HUDEP-2 (cell line): ENCODE results near the gene SBNO2.

Experiments
- DNase-seq, 76 experiments: peaks; one replicate each; lab custom pipeline; 2025; ENCODE audit not compliant: unreplicated experiment in 76 of 76; lab: John Stamatoyannopoulos, UW

SBNO2 gene

DNA sequence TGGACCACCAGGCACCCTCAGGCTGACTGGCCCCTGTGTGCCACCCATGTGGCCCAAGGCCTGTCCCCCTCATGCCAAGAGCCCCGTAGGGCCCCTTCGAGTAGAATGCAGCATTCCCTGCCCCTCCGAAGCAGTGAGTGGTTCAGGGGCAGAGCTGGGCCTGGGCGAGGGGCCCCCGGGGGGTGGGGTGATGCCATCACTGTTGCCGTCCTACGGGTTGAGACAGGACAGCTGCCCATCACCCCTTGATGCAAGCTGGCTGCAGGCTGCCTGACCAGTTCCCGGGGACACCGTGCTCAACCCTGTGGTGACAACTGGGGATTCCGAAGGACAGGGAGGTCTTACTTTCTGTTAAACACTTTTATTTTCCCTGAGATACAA lies 4.7 kb downstream of the SBNO2 start:
- DNase-seq: no peak

DNA sequence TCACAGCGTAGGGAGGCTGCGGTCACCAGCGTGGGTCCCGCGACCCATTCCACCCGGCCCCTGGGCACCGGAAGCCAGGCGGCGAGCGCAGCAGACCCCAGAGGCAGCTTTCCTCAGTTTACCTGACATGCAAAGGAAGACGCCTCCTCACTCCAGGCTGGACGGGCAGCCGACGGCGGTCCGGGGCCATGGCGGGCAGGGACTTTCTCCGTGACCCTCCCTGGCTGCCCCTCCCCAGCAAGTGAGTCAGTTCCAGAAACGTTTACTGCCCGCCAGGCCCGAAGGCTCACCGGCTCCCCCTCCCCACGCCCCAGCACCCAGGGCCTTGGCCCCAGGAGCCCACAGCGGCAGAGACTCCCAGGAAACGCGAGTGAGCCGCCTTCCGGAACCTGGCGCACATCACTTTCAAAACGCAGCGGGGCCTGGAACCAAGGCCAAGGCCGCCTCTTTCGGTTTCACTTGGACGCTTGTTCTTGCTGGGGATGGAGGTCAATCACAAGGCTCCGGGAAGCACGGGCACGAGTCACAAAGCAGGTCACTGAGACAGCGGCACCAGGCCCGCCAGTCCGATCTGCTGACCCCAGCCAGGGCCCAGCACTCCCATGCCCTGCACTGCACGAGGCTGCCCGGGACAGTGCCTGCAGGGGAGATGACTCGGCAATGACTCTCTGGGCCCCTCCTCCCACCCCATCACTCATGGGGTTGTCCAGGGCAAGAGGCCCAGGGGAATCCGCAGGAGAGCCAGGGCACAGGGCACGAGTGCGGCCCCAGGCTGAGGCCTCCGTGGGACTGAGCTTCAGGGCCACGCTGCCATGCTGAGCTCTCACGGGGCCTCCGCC lies 5.3 kb downstream of the SBNO2 start:
- peak in 2 of 76 experiments; percentile 3 to 25 for DNase-seq

- no peak for DNase-seq
These were observed 6.1 kb downstream of the SBNO2 start for GRCh38 chr19:1167687-1168571.

DNA sequence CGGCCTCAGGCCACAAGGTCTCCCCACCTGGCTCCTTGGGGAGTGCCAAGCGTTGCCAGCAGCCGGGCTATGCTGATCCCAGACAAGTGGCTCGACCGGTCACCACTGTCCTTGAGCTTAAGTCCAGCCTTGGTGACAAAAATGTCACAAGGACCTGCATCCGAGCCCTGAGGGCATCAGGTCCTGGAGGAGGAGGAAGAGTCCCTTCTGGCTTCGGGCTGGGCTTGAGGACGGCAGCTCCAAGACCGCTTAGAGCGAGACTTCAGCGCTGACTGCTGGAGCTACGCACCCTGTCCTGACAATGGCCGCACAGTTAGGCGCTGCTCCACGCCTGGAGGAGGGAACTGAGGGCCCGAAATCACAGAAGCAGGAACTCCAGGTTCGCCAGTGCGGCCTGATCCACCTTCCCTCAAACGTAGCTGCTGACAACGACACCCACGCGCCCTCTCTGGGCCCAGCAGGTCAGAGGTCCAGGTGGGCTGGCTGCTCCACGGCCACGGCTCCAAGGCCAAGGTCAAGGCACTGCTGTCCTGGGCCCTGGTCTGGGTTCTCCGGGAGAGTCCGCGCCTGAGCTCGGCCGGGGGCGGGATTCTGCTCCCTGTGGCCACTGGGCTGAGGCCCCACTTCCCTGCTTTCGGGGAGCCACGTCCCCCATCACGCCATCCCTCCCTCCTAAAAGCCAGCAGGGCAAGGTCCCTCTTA lies 7.0 kb downstream of the SBNO2 start:
- DNase-seq: no peak

DNA sequence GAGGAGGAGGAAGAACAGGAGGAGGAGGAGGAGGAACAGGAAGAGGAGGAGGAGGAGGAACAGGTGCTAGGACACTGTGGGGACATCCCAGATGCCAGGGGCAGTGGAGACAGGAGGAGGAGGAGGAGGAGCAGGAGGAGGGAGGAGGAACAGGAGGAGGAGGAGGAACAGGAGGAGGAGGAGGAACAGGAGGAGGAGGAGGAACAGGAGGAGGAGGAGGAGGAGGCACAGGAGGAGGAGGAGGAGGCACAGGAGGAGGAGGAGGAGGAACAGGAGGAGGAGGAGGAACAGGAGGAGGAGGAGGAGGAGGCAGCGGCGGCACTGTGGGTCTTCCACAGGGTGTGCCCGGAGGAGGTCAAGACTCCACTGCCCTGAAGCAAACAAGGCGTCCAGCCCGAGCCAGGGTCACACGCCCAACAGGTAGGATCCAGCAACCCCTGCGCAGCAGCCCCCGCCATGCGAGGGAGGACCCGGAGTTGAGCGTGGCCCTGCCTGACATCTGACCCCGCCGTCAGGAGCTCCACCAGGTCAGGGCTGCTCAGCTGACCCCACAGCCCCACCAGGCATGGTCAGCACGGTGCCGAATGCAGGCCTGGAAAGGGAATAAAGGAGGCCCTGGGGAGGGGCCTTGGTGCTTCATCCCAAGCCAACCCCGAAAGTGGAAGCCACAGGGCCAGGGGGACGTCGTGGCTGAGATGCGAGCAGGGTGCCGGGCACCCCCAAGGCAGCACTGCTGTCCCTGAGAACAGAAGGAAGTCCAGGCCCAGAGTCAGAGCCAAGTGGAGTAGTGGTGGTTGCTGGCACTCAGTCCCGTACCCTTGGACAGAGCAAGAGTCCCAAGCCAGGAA lies 9.2 kb downstream of the SBNO2 start:
- no peak for DNase-seq

DNA sequence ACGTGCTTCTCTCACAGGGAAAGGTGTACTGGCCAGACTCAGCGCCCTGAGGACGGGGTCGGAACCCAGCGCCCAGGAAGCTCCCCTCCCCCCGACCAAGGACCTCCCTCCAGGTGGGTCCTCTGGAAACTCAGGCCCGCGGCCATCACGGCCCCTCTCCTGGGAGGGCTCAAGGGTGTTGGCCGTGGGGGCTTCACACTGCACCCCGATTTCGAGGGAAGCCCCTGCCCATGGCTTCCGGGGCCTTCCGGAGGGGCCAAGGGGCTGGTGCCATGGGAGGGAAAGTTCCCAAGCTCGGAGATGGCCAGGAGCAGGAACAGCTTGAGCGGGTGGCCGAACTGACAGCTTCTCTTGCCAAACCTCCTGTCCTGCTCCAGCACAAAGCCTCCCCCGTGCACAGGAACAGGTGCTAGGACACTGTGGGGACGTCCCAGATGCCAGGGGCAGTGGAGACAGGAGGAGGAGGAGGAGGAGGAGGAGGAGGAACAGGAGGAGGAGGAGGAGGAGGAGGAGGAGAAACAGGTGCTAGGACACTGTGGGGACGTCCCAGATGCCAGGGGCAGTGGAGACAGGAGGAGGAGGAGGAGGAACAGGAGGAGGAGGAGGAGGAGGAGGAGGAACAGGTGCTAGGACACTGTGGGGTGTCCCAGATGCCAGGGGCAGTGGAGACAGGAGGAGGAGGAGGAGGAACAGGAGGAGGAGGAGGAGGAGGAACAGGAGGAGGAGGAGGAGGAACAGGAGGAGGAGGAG lies 10.0 kb downstream of the SBNO2 start:
- no peak for DNase-seq

- DNase-seq: no peak
These were observed 10.7 kb downstream of the SBNO2 start for GRCh38 chr19:1163283-1163933.

- DNase-seq: no peak
These were observed 11.4 kb downstream of the SBNO2 start for GRCh38 chr19:1162404-1163282.

- DNase-seq: no peak
These were observed 12.4 kb downstream of the SBNO2 start for GRCh38 chr19:1161716-1162115.

DNA sequence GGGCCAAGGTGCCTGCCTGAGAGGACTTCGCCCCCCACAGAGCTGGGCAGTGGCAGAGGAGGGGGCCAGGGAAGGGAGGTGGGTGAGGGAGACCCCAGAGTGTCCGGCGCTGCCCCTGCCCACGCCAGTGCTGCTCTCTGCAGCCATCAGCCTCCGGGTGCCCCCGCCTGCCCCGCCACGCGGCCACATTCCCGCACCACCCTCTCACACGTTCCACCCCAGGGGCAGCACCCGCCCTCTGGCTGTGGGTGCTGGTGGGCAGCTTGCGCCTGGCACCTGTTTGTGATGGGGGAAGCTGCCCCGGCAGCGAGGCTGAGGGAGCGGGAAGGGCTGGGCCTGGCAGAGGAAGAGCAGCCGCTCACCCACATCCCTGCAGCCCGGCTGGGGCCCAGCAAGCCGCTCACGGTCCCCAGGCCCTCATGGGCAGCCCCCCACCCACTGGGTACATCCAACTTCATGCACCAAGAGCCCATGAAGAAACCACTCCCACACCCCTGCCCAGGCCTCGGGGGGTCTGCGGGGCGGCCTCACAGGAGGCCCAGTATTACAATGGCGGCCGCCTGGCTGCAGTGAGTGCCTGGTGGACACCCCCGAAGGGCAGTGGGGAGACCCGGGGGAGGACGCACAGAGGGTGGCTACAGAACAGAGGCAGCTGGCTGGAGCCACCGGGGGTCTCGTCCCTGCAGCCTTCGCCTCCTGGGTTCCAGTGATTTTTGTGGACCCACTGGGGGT lies 14.0 kb downstream of the SBNO2 start:
- DNase-seq: no peak

GRCh38 chr19:1158885-1159448 lies 15.1 kb downstream of the SBNO2 start:
- DNase-seq: no peak

GRCh38 chr19:1157931-1158884 lies 15.9 kb downstream of the SBNO2 start:
- DNase-seq: no peak

GRCh38 chr19:1156830-1157615 lies 17.0 kb downstream of the SBNO2 start:
- no peak for DNase-seq

DNA sequence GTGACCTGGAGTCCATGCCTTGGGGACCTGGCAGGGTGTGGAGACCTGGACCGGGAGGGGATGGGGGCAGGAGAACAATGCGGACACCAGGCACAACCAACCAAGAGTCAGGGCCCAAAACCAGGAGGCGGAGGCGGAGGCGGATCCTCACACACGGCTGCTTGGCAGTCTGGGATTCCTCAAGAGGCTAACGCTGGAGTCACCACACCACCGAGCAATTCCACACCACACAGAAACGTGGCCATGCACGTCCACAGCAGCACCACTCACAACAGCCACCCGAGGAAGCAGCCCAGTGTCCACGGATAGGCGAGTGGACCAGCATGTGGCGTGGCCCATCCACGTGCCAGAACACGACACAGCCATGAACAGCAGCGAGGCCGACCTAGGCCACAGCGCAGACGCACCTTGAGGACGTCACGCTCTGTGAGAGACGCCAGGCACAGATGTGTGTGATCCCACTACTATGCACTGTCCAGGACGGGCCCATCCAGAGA lies 17.7 kb downstream of the SBNO2 start:
- no peak for DNase-seq
